HuH-7.5 (cell line): ENCODE measurements around the gene CA11.
"Not testable (repeated sequence)": the region's sequence is repeated elsewhere in the genome, so short reads cannot be mapped to it uniquely, and the experiment has no call there.

ENCODE experiments used
- DNase-seq: peaks from one replicate; pipeline ENCODE4 v3.0.0; 2011; ENCODE audit warnings: low spot score

Gene CA11

DNA sequence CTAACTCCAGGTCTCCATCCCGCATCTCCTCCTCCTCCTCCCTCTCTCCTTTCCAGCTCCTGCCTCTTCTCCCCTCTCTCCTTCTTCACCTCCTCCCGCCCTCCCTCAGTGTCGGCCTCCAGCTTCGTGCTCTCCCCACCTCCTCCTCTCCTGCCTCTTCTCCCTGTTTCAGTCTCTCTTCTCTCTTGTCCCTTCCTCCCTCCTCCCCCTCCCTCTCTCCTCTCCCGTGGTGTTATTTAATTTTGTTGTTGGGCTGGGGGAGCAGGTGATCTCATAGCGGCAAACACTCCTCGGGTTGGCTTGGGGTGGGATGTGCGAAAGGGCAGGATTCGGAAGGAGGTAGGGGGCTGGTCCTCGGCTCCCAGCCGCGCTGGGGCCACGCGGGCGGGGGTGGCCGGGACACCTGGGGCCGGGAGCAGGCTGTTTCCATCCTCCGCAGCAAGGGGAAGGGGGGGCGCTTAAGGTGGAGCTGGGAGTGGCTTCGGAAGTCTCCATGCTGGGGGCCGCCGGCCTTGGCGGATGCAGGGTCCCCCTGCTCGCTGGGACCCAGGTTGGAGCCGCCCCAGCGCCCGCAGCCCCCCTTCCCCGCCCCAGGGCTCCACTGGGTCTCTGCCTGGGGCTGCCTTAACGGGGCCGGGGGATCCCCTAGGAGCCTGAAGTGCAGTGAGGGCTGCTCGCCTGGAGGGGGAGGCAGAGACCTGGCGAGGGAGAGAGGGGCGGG is at the start of gene CA11:
Gene CA11 (minus strand): TSS at position 187 of the 721 bp plus-strand sequence. CDS start 555 bp downstream, outside the sequence.
- peak; percentile 96 for DNase-seq

DNA sequence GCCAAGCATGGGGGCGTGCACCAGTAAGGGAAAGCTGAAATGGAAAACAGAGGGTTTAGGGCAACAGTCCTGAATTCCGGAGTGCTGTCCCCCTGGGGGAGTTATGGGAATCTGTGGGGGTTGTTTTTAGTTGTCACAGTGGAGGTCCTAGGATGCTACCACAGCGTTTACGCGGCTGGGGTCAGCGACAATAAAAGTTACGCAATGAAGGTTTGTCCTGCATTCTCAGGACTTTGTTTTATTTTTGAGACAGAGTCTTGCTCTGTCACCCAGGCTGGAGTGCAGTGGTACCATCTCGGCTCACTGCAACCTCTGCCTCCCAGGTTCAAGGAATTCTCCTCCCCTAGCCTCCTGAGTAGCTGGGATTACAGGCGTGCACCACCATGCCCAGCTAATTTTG is 47.6 kb upstream of the CA11 start:
- DNase-seq: not testable (repeated sequence)

DNA sequence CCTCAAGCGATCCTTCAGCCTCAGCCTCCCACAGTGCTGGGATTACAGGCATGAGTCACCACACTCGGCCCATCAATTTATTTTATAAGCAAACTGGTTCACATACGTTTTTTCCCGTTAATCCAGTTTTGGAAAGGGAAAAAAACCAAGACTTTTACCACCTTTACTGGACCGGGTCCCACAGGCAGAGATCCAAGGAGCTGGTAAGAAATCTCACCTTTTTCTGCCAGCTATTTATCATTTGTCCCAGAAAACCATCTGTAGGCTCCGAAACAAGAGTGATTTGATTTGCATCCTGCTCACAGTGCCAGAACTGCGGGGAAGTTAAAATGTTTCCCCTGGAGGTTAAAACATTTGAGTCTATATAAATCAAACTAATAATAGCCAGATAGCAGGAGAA is 43.5 kb upstream of the CA11 start:
- DNase-seq: no peak

DNA sequence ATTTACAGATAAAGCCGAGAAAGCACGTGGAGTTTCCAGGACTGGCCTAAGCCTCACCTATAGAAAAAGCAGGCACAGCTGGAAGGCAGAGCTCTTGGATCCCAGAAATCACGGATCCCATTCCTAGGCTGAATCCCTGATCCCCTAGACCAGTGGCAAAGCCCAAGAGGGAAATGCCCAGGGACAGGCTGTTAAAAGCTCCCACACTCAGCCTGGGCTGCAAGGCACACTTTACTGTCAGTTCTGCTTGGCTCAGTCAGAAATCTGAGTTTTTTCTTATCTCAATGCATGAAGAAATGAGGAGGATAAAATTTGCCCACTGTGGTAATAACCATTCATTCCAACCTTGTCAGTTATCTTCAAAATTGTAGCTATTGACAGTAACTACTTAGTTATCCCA is 41.8 kb upstream of the CA11 start:
- no peak for DNase-seq

DNA sequence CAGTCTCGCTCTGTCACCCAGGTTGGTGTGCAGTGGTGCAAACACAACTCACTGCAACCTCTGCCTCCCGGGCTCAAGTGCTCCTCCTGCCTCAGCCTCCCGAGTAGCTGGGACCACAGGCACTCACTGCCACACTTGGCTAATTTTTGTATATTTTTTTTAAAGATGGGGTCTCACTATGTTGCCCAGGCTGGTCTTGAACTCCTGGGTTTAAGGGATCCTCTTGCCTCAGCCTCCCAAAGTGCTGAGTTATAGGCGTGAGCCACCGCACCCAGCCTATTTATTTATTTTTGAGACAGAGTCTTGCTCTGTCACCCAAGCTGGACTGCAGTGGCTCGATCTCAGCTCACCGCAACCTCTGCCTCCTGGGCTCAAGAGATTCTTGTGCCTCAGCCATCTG is 40.6 kb upstream of the CA11 start:
- not testable (repeated sequence) for DNase-seq

- no peak for DNase-seq
These were observed 40.1 kb upstream of the CA11 start for GRCh38 chr19:48686088-48686487.

DNA sequence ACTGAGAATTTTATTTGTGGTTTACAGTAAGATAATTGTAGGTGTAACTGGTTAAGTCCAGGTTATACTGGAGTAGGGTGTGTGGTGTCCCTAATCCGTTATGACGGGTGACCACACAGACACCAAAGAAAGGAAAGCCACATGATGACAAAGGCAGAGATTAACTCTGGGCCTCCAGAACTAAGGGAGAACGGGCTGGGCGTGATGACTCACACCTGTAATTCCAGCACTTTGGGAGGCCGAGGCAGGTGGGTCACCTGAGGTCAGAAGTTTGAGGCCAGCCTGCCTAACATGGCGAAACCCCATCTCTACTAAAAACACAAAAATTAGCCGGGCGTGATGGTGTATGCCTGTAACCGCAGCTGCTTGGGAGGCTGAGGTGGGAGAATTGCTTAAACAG is 39.6 kb upstream of the CA11 start:
- DNase-seq: no peak

DNA sequence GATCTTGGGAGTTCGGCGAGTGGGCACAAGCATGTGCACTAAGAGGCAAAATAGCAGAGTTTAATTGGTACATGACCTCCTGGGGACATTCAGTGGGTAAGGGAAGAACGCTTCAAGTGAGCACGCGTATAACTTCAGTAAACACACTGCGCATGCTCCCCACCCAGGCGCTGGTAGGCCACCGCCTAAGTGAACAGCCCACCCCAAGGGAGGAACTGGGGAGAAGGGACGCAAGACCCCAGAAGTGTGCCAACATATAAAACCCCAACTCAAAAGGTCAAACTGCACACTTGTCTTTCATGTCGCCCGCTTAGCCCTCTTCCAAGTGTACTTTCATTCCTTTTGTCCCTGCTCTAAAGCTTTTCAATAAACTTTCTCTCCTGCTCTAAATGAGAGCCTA is 37.4 kb upstream of the CA11 start:
- no peak for DNase-seq

- no peak for DNase-seq
These were observed 35.1 kb upstream of the CA11 start for GRCh38 chr19:48681127-48681470.

- DNase-seq: no peak
These were observed 34.6 kb upstream of the CA11 start for GRCh38 chr19:48680436-48681126.

- not testable (repeated sequence) for DNase-seq
These were observed 34.0 kb upstream of the CA11 start for GRCh38 chr19:48680006-48680405.

DNA sequence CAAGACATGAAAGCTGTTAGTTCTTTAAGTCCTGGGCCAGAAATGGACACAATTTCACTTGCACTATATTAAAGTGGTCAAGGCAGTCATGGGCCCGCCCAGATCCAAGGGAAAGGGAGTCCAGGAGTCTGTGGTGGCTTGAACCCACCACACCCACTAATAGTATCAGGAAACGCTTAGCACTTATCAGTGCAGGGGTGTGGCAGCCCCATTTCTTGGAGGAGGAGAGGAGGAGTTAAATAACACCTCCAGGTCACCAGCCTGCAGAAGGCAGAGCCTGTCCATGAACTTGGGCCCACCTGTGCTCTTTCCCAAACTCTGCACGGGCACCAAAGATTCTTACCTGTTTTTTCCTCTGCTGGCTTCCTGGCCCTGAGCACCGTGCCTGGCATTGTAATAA is 32.2 kb upstream of the CA11 start:
- no peak for DNase-seq

DNA sequence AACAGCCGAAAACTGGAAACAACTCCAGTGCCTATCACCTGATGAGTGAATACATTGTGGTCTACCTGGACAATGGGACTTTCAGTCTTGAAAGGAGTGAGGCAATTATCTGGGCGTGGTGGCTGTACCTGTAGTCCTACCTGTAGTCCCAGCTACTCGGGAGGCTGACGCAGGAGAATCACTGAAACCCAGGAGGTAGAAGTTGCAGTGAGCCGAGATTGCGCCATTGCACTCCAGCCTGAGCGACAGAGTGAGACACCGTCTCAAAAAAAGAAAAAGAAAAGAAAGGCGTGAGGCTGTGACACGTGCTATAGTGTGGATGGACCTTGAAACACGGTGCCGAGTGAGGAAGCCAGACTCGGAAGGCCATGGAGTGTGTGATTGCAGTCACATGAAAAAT is 30.9 kb upstream of the CA11 start:
- DNase-seq: no peak

DNA sequence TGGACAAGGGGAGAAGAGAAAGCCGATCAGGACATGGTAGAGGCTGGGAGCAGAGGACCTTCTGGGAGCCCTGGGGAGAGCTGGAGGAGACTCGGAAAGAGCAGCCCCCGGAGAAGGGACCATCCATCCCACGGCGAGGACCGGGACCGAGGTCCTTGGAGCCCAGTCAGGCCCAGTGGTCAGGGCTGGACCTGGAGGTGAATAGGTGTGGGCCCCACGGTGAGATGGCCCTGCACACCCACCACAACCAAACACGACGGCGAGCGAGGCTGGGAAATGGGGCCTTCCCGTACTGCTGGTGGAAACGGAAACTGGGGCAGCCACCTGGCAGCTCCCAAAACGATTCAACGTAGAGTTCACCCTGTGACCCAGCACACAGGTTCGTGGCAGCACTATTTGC is 30.5 kb upstream of the CA11 start:
- no peak for DNase-seq

GRCh38 chr19:48674921-48675824 is 29.2 kb upstream of the CA11 start:
- peak; percentile 99 for DNase-seq

DNA sequence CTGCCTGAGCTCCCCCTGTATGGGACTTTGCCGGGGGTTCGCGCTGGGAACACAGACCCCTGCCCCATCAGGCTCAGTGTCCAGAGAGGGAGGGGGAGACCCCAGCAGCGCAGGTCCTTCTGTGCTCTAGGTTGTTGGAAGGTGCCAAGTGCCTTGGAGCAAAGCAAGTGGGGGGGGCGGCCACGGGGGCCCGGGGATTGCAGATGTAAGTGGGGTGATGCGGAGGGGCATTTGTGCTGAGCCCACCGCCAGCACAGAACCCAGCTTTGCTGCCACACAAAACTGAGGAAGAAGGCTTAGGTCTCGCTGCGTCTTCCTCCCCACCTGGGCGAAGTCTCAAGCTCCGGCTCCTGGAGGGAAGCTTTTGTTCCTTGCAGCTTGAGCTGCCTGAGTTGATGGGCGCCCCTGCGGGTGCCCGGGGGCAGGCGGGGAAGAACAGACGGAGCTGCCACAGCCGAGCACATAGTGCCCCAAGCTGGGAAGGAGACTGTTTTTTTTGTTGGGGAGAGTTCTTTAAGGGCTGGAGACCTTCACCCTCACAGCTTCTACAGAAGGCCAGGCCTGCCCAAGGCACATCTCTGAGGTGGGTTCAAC is 28.3 kb upstream of the CA11 start:
- no peak for DNase-seq

- no peak for DNase-seq
These were observed 27.6 kb upstream of the CA11 start for GRCh38 chr19:48673436-48674100.

- DNase-seq: no peak
These were observed 27.0 kb upstream of the CA11 start, which contains the start of gene NTN5 for GRCh38 chr19:48672994-48673393. TSS of gene NTN5 (minus strand) at chr19:48673017. CDS start at chr19:48670986, 2,031 bp downstream.

DNA sequence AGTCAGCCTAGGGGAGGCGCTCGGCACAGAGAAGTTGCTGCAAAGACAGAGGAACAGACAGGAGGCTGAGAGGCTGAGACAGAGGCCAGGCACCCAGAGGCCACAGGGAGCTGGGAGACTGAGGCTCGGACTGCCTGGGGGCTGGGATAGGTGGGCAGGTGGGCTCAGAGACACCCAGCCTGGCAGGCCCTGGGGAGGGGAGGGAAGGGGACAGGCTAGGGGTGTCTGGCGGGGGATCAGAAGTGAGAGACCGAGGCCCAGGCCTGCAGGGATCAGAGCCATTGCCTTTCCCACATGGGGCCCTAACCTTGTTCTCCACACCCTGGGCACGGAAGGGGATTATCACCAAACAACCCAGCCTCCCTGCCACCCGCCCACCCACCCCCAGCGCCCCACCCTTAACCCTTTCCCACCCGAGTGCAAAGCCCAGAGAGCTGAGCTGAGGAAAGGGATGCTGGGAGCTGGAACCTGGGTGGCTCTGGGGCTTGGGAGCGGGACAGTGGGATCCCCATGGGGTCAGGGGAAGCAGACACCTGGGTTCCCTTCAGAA is 25.5 kb upstream of the CA11 start:
- DNase-seq: no peak

DNA sequence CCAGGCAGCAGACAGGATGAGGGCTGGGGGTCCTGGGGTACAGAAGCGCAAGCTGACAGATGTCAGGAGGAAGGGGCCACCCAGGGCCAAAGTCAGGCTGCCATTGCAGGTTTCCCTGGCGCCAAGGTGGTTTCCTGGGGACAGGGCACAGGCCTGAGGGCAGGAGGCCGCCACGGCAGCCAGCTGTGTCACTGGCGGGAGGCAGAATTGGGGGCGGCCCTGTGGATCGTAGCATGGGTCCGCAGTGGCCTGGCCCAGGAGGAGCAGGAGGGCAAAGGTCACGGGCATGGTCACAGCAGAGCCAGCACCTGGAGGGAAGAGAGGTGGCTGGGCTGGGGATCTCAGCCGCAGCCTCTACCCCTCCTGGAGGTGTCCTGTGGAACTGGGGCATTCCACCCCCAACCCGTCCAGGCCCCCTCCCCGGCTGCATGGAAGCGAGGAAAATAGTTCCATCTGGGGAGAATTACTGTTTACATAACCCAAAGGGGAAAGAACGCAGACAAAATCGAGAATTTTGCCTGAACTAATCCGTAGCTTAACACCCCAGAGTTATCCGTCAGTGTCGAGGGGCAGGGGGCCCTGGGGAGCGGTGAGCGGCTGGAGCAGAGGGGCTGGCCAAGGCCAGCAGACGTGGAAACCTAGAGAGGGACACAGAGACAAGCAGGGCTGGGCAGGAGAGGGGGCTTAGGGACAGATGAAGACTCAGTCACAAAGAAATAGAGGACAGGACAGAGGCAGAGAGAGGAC is 24.9 kb upstream of the CA11 start:
- no peak for DNase-seq
